Inferior parietal cortex (tissue), 1 donor: Measurements from ENCODE around the gene COL17A1.

Source experiments
- DNase-seq: peaks from one replicate; pipeline ENCODE4 v3.0.0-alpha.2; 2016; ENCODE audit errors: extremely low spot score

The COL17A1 gene

GRCh38 chr10:103990531-103990930, 95.1 kb downstream of the COL17A1 start:
- DNase-seq, result no peak

DNA sequence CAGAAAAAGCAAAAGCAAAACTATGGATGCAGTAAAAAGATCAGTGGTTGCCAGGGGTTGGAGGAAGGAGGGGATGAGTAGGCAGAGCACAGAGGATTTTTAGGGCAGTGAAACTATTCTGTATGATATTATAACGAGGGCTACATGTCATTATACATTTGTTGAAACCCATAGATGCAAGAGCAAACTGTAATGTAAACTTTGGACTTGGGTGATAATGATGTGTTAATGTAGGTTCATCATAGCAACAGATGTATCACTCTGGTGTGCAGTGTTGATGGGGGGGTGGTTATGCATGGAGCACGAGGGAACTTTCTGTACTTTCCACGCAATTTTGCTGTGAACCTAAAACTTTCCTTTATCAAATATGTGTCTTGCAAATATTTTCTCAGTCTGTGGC, 95.6 kb downstream of the COL17A1 start:
- no peak for DNase-seq

DNA sequence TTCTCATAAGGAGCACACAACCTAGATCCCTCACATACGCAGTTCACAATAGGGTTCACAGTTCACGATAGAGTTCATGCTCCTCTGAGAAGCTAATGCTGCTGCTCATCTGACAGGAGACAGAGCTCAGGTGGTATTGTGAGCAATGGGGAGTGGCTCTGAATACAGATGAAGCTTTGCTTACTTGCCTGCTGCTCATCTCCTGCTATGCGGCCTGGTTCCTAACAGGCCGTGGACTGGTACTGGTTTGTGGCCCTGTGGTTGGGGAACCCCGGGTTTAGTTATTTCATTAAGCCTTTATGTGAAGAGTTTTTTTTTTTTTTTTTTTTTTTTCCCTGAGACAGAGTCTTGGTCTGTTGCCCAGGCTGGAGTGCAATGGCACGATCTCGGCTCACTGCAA, 99.3 kb downstream of the COL17A1 start:
- no peak for DNase-seq

DNA sequence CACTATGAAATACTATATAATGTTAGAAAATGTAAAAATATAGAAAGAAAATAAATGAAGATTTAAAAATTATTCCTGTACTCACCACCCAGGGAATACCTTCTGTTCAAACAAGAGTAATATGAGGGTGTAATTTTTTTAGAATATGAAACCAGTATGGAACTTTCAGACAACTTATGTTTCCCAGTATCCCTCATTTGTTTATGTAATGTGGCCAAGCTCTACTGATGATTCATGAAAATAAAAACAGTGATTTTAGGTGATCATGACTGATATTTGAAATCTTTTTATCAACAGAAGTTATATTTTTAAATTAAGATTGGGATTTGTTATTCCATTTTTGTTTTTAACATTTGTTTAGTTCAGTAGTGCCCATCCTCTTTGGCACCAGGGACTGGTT, 100.0 kb downstream of the COL17A1 start:
- no peak for DNase-seq

DNA sequence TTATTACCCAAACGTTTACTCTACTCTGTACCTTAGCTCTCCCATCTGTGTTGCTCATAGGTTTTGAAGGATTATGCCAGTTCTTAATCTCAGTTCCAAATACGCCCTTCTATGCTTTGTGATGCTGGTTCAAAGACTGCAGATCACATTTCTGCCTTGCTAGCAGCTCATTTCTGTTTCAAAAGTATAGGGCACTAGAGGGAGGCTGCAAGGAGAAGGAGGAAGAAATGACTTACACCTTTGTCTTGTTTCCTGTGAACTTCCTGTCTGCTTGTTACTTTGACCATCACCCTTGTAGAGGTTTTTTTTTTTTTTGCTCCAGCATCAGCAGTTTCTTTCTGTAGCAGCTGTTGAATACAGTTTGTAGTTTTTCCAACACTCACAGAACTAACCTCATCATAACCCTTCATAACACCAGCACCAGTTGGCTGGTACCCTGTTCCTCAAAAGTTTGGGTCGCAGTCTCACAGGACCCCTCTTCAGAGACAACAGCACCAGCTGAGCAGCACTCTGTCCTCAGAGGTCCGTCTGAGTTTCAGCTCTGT, 102.2 kb downstream of the COL17A1 start:
- DNase-seq, result no peak

DNA sequence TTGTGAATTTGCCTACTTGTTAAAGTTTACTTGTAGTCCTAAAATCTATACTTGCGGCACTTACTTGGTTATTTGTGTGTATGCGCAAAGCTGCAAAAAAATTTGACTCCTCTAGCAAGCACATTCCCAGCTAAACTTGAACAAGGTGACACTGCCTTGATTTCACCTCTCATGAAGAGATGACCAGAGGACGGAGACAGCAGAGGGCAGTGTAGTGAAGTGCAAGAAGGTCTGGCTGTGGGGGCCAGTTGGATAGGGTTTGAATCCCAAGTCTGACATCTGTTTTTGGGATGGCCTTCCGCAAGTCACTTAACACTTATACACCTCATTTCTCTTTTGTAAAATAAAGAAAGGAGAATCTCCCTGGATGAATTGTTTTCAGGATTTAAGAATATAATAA, 103.0 kb downstream of the COL17A1 start:
- DNase-seq, result no peak
